SK-N-MC (cell line): Measurements from ENCODE around the gene ASB15.

Source experiments
- DNase-seq: peaks from one replicate; pipeline ENCODE4 v3.0.0-alpha.2; 2011; ENCODE audit warnings: low read depth, low spot score
- H3K27ac ChIP-seq: fragments of 200-600 bp; sonication (generic); 2 replicates; pipeline ENCODE4 v1.5.1; 2016; ENCODE audit warnings: mixed run types
- H3K36me3 ChIP-seq: fragments of 200-600 bp; sonication (generic); 2 replicates; pipeline ENCODE4 v1.6.1; 2017; ENCODE audit warnings: antibody characterized with exemption, low read length, mixed read lengths; ENCODE audit not compliant: insufficient read depth
- H3K4me3 ChIP-seq: fragments of 200-600 bp; sonication (generic); 2 replicates; pipeline ENCODE4 v1.5.1; 2016
- H3K9ac ChIP-seq: fragments of 200-600 bp; sonication (generic); 2 replicates; pipeline ENCODE4 v1.8.0; 2017; ENCODE audit warnings: mixed run types, mixed read lengths; ENCODE audit not compliant: insufficient read length
- H3K9me3 ChIP-seq: fragments of 200-600 bp; sonication (generic); 2 replicates; pipeline ENCODE4 v1.6.1; 2017; ENCODE audit warnings: low read depth, mild to moderate bottlenecking, antibody characterized with exemption, low read length, moderate library complexity, mixed read lengths
- EZH2 ChIP-seq: fragments of 200-600 bp; sonication (generic); IDR thresholded peaks from one replicate; pipeline ENCODE4 v1.6.1; 2017; ENCODE audit warnings: antibody characterized with exemption
- FOXP2 ChIP-seq: optimal IDR thresholded peaks from 2 replicates; pipeline ENCODE3; 2011; ENCODE audit warnings: mild to moderate bottlenecking, moderate library complexity; ENCODE audit not compliant: insufficient read depth; ENCODE audit errors: extremely low read length, control extremely low read depth
- POLR2AphosphoS5 ChIP-seq: IDR thresholded peaks from 2 replicates; pipeline ENCODE4 v1.6.1; 2012; ENCODE audit warnings: mild to moderate bottlenecking, low read depth, low read length, borderline replicate concordance

ASB15 gene

DNA sequence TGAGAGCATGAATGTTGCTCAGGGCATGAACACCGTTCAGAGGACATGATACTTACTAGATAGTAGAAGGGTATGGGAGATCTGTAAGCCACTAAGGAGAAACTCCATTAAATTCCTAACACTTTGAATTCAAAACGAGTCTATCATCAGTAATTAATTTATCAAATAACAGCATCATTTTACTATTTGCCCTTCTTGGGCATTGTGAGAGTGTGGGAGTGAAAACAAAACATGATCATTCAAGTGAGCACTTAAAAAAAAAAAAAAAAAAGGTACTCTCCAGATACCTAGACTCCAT is 20.5 kb upstream of the ASB15 start:
- TF ChIP-seq POLR2AphosphoS5 (no peak), EZH2 (no peak), FOXP2 (no peak)
- DNase-seq = no peak
- Histone ChIP-seq H3K27ac (no peak overlapping the region), H3K4me3 (no peak overlapping the region), H3K9ac (no peak overlapping the region), H3K36me3 (no peaks in the 10 kb centered on the region), H3K9me3 (no peaks in the 10 kb centered on the region)

DNA sequence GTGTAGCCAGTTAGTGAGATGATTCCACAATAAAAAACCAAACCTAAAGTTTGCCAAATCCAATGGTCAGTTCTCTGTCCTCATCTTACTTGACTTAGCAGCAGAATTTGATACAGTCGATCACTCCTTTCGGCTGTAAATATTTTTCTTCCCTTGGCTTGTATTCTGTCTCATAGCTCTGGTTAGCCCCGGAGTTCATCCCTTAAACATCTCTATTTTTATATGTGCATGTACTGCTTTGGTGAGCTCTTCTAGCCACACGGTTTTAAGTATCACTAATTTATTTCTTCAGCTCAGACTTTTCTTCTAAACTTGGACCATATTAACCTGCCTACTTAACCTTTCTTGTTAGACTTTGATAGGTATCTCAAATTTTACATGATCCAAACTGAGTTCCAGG is 17.8 kb upstream of the ASB15 start:
- Histone ChIP-seq H3K27ac (no peak overlapping the region), H3K4me3 (no peak overlapping the region), H3K36me3 (no peaks in the 10 kb centered on the region), H3K9ac (no peak overlapping the region), H3K9me3 (no peaks in the 10 kb centered on the region)
- TF ChIP-seq FOXP2 (no peak), EZH2 (no peak), POLR2AphosphoS5 (no peak)
- no peak for DNase-seq

DNA sequence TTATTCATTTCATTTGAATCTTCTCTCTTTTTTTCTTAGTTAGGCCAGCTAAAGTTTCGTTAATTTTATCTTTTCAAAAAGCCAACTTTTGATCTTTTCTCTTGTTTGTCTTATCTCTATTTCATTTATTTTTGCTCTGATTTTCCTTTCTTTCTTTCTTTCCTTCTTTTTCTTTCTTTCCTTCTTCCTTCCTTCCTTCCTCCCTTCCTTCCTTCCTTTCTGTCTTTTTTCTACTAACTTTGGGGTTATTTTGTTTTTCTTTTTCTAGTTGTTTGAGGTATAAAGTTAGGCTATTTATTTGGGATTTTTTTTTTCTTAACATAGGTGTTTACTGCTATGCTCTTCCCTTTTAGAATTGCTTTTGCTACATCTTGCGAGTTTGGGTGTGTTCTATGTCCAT is 13.2 kb upstream of the ASB15 start:
- DNase-seq = no peak
- no peak for TF ChIP-seq FOXP2
- no peak for TF ChIP-seq POLR2AphosphoS5
- no peak for TF ChIP-seq EZH2
- Histone ChIP-seq H3K9me3 (no peaks in the 10 kb centered on the region), H3K36me3 (no peaks in the 10 kb centered on the region), H3K9ac (no peak overlapping the region), H3K4me3 (no peak overlapping the region), H3K27ac (no peak overlapping the region)

DNA sequence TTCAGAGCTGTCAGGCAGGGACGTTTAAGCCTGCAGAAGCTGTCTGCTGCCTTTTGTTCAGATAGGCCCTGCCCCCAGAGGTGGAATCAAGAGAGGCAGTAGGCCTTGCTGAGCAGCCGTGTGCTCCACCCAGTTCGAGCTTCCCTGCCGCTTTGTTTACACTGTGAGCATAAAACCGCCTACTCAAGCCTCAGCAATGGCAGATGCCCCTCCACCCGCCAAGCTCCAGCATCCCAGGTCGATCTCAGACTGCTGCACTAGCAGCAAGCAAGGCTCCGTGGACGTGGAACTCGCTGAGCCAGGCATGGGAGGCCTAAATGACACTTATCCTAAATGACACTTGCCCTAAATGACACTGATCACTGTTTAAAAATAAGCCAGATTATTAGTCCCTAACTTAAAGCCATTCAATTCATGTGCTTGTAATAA is 6.8 kb upstream of the ASB15 start:
- no peak for DNase-seq
- no peaks in the 10 kb centered on the region for H3K36me3 ChIP-seq
- H3K9ac ChIP-seq = no peak overlapping the region
- TF ChIP-seq FOXP2 (no peak), EZH2 (no peak)
- H3K27ac ChIP-seq = no peak overlapping the region
- no peaks in the 10 kb centered on the region for H3K9me3 ChIP-seq
- no peak overlapping the region for H3K4me3 ChIP-seq

DNA sequence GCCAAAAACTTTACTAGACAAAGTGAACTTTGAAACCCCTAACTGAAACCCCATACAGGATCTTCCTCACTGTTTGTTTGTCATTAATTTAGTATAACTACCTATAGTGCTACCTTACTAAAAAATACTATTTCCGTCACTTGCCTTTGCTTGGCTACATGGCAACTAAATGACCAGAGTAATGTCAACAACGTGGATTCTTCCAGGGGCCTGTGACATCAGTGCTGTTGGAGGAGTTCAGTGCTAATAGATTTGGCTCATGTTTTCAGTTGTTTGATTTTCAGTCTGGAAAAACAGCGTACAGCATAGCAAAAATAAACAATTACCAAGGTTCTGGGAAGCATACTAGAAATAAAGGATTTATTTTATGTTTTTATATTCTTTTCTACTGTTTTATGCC is 3.0 kb upstream of the ASB15 start:
- Histone ChIP-seq H3K9ac (no peak overlapping the region), H3K4me3 (no peak overlapping the region), H3K9me3 (no peaks in the 10 kb centered on the region), H3K36me3 (no peaks in the 10 kb centered on the region), H3K27ac (no peak overlapping the region)
- TF ChIP-seq FOXP2 (no peak), EZH2 (no peak), POLR2AphosphoS5 (no peak)
- DNase-seq = no peak

DNA sequence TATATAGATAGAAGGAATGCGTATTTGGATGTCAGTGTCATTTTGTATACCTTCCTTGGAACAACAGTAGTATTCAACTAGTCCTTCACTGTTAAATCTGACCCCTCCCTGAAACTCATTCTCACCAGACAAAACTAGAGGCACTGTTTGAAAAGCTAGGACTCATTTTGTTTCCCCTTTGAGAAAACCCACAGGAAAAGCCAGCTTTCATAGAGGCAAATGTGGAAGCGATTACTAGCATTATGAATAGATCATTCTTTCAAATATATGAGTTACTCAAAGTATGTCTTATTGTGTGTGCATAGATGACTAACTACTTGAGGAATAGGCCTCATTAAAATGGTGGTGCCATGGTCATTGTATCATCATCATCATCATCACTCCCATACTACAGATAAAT is 1.9 kb upstream of the ASB15 start:
- no peak for DNase-seq
- Histone ChIP-seq H3K9me3 (no peaks in the 10 kb centered on the region), H3K9ac (no peak overlapping the region), H3K4me3 (no peak overlapping the region), H3K36me3 (no peaks in the 10 kb centered on the region), H3K27ac (no peak overlapping the region)
- TF ChIP-seq POLR2AphosphoS5 (no peak), FOXP2 (no peak), EZH2 (no peak)

DNA sequence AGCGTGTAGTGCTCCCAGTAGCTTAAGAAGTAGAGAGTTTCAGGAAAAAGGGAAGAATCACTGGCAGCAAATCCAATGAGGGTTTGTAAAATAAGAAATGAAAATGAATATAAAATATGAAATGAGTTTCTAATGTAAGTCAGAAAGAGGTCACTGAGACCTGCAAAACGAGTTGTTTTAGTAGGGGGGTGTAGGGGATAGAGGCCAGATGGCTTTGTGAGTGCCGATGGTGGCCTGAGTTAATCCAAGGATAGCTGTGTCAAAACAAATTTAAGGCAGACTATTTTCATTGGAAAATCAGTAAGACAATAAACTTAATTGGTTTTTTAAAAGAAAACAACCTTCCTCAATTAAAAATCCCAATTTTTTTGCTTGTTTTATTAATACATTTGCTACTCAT is 745 bp upstream of the ASB15 start:
- no peak overlapping the region for H3K27ac ChIP-seq
- DNase-seq = no peak
- TF ChIP-seq FOXP2 (no peak), POLR2AphosphoS5 (no peak), EZH2 (no peak)
- H3K36me3 ChIP-seq = no peaks in the 10 kb centered on the region
- no peaks in the 10 kb centered on the region for H3K9me3 ChIP-seq
- no peak overlapping the region for H3K9ac ChIP-seq
- no peak overlapping the region for H3K4me3 ChIP-seq

DNA sequence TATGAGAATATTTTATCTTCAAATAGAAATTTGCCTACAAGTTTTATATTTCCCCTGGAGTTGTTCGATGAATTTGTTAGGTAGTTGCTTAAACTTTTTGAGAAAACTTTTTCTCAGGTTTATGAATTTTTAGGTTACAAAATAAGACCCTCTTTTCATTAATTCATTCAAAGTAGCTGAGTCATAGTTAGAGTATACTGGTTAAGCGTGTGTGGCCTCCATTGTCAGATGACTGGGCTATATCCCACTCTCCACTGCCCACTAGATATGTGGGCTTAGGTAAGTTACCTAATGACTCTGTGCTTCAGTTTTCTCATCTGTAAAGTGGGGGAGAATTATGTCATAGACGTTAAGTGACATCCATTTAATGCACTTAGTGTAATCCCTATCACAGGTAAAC is 1.0 kb downstream of the ASB15 start:
- no peak for TF ChIP-seq POLR2AphosphoS5
- no peak for TF ChIP-seq FOXP2
- no peak for TF ChIP-seq EZH2
- Histone ChIP-seq H3K36me3 (no peaks in the 10 kb centered on the region), H3K9ac (no peak overlapping the region), H3K9me3 (no peaks in the 10 kb centered on the region), H3K27ac (no peak overlapping the region), H3K4me3 (no peak overlapping the region)
- DNase-seq = no peak

DNA sequence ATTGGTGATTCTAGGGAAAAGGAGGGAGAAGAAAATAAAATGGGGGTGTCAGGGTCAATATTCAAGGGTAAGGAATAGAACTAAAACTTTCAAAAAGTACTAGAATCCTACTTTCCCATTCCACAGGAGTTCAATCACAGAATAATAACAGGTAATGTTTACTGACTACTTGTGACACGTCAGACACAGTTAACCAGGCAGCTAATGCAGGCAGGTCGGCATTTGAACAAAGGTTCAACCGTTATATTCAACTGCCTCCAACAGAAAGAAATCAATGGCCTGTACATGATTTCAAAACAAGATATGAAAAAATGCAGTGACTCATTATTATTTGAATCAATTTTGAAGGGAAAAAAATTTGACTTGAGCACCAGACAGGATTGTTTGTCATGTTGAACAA is 3.1 kb downstream of the ASB15 start:
- Histone ChIP-seq H3K9ac (no peak overlapping the region), H3K36me3 (no peaks in the 10 kb centered on the region), H3K27ac (no peak overlapping the region), H3K4me3 (no peak overlapping the region), H3K9me3 (no peaks in the 10 kb centered on the region)
- no peak for DNase-seq
- no peak for TF ChIP-seq POLR2AphosphoS5
- no peak for TF ChIP-seq FOXP2
- TF ChIP-seq EZH2 = no peak

DNA sequence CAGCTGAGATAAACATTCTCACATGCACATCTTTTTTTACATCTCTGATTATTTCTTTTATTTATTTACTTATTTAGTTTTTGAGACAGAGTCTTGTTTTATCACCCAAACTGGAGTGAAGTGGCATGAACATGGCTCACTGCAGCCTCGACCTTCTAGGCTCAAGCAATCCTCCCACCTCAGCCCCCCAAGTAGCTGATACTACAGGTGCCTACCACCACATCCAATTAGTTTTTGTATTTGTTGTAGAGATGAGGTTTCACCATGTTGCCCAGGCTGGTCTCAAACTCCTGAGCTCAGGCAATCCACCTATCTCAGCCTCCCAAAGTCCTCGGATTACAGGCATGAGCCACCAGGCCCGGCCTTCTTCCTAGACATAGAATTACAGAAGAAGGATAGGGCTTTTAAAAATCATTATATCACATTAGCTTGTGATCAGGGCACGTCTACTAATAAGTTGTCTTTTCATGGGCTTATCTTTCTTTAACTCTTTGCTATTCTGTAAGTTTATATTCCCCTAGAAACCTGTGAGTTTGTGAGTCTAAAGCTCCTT is 5.9 kb downstream of the ASB15 start:
- no peaks in the 10 kb centered on the region for H3K9me3 ChIP-seq
- H3K36me3 ChIP-seq = no peaks in the 10 kb centered on the region
- no peak overlapping the region for H3K9ac ChIP-seq
- no peak overlapping the region for H3K27ac ChIP-seq
- DNase-seq = no peak
- TF ChIP-seq FOXP2 = no peak
- no peak for TF ChIP-seq POLR2AphosphoS5
- no peak for TF ChIP-seq EZH2
- H3K4me3 ChIP-seq = no peak overlapping the region
